HS-5 (cell line): ENCODE measurements around the gene GNL1.
"Not testable (repeated sequence)": the region's sequence is repeated elsewhere in the genome, so short reads cannot be mapped to it uniquely, and the experiment has no call there.

ENCODE experiments used
- DNase-seq: peaks from one replicate; pipeline ENCODE4 v3.0.0-alpha.2; 2012; ENCODE audit warnings: low read depth

The GNL1 gene

GRCh38 chr6:30497261-30497599 is 59.1 kb downstream of the GNL1 start:
- DNase-seq, result not testable (repeated sequence)

GRCh38 chr6:30495993-30496392 is 60.3 kb downstream of the GNL1 start:
- no peak for DNase-seq

GRCh38 chr6:30495060-30495459 is 61.2 kb downstream of the GNL1 start:
- DNase-seq, result not testable (repeated sequence)

- DNase-seq, result no peak
These were observed 61.9 kb downstream of the GNL1 start for GRCh38 chr6:30494291-30494861.

GRCh38 chr6:30493643-30494250 is 62.5 kb downstream of the GNL1 start:
- DNase-seq, result no peak

- DNase-seq, result no peak
These were observed 64.0 kb downstream of the GNL1 start for GRCh38 chr6:30491991-30492952.
